HFFc6 (cell line): ENCODE data around the gene AP1S1. TPM values are rescaled to one million over a fixed set of nuclear protein-coding genes. Genes with fewer than 3 reads are reported as not detected.

ENCODE experiments used
- DNase-seq: peaks from one replicate; pipeline ENCODE4 v3.0.0-alpha.2; 2018
- H3K27ac Mint-ChIP-seq: 2 replicates; pipeline ENCODE4 v1.8.0; 2020; ENCODE audit warnings: mild to moderate bottlenecking, mixed read lengths
- H3K27me3 Mint-ChIP-seq: 2 replicates; pipeline ENCODE4 v1.8.0; 2021; ENCODE audit warnings: mild to moderate bottlenecking, moderate library complexity, mixed read lengths; ENCODE audit not compliant: insufficient read depth
- H3K36me3 Mint-ChIP-seq: 2 replicates; pipeline ENCODE4 v1.8.0; 2021; ENCODE audit warnings: low read depth, mixed read lengths
- H3K4me1 Mint-ChIP-seq: 2 replicates; pipeline ENCODE4 v1.8.0; 2020; ENCODE audit warnings: low read depth, mixed read lengths
- H3K4me3 Mint-ChIP-seq: 2 replicates; pipeline ENCODE4 v1.8.0; 2020; ENCODE audit warnings: mild to moderate bottlenecking, moderate library complexity, mixed read lengths
- H3K9me3 Mint-ChIP-seq: 2 replicates; pipeline ENCODE4 v1.8.0; 2020; ENCODE audit warnings: mild to moderate bottlenecking, mixed read lengths
- total RNA-seq, 6 experiments: library from RNA; stranded (reverse); fragmentation: NEBNext Ultra II Directional; extraction: Animal tissue kit (Norgen Biotek cat#: 25700); gene quantifications; 2 replicates in 1 of 6; 3 replicates in 5 of 6; pipeline ENCODE4 v1.2.3, GENCODE V29; 2021
- TF ChIP-seq, protein P1 (sequence below): fragments of 200-600 bp; sonication (generic); IDR thresholded peaks from 2 replicates; pipeline ENCODE4 v1.5.0; 2021; ENCODE audit warnings: antibody characterized with exemption, mild to moderate bottlenecking

AP1S1 gene
- total RNA-seq, 6 experiments from 2014 or later = 154 to 176 (median 166) TPM

DNA sequence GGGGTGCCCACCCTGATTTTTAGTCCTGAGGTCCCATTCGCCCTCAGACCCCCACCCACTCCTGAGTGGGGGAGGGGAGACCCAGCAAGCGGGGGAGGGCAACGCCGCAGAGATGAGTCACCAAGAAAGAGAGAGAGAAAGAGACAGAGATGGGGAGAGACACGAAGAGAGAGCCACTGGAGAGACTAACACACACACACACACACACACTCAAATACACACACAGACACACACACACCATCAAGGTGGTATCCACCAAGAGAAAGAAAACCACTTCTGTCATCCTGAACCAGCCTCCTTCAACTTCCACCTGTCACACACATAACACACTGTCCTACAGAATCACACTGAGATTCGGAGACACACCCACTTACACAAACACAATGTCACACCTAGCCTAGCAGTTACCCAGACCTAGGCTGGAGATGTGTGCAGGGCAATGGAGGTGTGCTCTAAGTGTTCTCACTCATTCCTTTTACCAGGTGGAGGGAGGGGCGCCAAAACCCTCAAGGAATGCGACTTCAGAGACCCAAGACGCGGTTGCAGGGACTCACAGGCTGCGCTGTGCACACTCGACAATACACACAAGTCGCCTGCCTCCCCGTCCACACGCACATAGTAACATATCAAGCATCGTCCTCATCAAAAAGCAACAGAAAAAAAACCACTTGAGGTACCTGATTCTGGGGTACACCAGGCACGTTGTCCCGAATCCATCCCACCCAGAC is 15.0 kb downstream of the AP1S1 start:
- TF ChIP-seq, protein P1, sequence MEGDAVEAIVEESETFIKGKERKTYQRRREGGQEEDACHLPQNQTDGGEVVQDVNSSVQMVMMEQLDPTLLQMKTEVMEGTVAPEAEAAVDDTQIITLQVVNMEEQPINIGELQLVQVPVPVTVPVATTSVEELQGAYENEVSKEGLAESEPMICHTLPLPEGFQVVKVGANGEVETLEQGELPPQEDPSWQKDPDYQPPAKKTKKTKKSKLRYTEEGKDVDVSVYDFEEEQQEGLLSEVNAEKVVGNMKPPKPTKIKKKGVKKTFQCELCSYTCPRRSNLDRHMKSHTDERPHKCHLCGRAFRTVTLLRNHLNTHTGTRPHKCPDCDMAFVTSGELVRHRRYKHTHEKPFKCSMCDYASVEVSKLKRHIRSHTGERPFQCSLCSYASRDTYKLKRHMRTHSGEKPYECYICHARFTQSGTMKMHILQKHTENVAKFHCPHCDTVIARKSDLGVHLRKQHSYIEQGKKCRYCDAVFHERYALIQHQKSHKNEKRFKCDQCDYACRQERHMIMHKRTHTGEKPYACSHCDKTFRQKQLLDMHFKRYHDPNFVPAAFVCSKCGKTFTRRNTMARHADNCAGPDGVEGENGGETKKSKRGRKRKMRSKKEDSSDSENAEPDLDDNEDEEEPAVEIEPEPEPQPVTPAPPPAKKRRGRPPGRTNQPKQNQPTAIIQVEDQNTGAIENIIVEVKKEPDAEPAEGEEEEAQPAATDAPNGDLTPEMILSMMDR = no peak
- Mint-ChIP-seq H3K4me1 (peaks cover 78% of the 10 kb centered on the region), H3K27me3 (peaks cover 60% of the 10 kb centered on the region), H3K27ac (no peak overlapping the region), H3K36me3 (no peaks in the 10 kb centered on the region), H3K9me3 (no peaks in the 10 kb centered on the region), H3K4me3 (peak overlapping the region; percentile 82)
- DNase-seq = no peak

GRCh38 chr7:101169838-101170551 is 15.7 kb downstream of the AP1S1 start:
- no peak overlapping the region for H3K27ac Mint-ChIP-seq
- TF ChIP-seq, protein P1 = peak; percentile 93
- peak; percentile 54 for DNase-seq
- peak overlapping the region; percentile 82 for H3K4me3 Mint-ChIP-seq
- peaks cover 57% of the 10 kb centered on the region for H3K27me3 Mint-ChIP-seq
- H3K36me3 Mint-ChIP-seq = no peaks in the 10 kb centered on the region
- peaks cover 78% of the 10 kb centered on the region for H3K4me1 Mint-ChIP-seq
- H3K9me3 Mint-ChIP-seq = no peaks in the 10 kb centered on the region

- Mint-ChIP-seq H3K4me3 (no peak overlapping the region), H3K4me1 (peaks cover 72% of the 10 kb centered on the region), H3K27ac (no peak overlapping the region), H3K27me3 (peaks cover 60% of the 10 kb centered on the region), H3K36me3 (no peaks in the 10 kb centered on the region), H3K9me3 (no peaks in the 10 kb centered on the region)
- TF ChIP-seq, protein P1 = no peak
- DNase-seq = no peak
These were observed 16.6 kb downstream of the AP1S1 start for GRCh38 chr7:101170617-101171441.

DNA sequence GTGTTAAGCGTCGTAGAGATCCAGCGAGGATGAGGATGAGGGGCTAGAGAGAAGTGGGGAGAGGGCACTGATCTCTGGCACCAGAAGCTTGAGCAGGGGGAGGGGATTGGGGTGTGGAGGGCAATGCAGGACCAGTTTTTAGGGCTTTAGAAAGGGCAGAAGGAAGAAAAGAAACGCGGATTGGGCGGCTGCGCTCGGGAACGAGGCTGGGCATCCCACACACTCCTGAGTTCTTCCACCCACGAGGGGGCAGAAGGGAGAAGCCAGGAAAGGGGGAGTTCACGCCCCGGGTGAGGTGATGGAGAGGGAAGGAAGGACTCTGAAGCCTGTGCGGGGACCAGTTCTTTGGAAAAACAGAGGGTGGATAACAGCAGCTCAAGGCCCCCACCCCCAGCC is 17.2 kb downstream of the AP1S1 start:
- no peak for DNase-seq
- no peaks in the 10 kb centered on the region for H3K36me3 Mint-ChIP-seq
- peaks cover 67% of the 10 kb centered on the region for H3K4me1 Mint-ChIP-seq
- no peaks in the 10 kb centered on the region for H3K9me3 Mint-ChIP-seq
- peaks cover 62% of the 10 kb centered on the region for H3K27me3 Mint-ChIP-seq
- TF ChIP-seq, protein P1 = peak; percentile 43; the same call in 1 of the 2 replicates
- no peak overlapping the region for H3K27ac Mint-ChIP-seq
- H3K4me3 Mint-ChIP-seq = peak overlapping the region; percentile 35; the same call in 1 of the 2 replicates

GRCh38 chr7:101172005-101172853 is 18.0 kb downstream of the AP1S1 start:
- DNase-seq = no peak
- Mint-ChIP-seq H3K27ac (no peak overlapping the region), H3K4me1 (peaks cover 61% of the 10 kb centered on the region), H3K9me3 (no peaks in the 10 kb centered on the region), H3K27me3 (peaks cover 64% of the 10 kb centered on the region), H3K4me3 (peak overlapping the region; percentile 53), H3K36me3 (no peaks in the 10 kb centered on the region)
- TF ChIP-seq, protein P1 = no peak; the same call in 1 of the 2 replicates
